T-helper 1 cell (primary cell): Measurements from ENCODE around the gene CCDC24.

Source experiments
- DNase-seq, 5 donors: peaks; one replicate each; pipeline ENCODE4 v3.0.0-alpha.2; 2012 to 2020

Gene CCDC24

DNA sequence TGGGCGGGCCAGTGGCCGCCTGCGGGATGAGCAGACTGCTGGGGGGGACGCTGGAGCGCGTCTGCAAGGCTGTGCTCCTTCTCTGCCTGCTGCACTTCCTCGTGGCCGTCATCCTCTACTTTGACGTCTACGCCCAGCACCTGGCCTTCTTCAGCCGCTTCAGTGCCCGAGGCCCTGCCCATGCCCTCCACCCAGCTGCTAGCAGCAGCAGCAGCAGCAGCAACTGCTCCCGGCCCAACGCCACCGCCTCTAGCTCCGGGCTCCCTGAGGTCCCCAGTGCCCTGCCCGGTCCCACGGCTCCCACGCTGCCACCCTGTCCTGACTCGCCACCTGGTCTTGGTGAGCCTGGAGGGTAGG lies 10.3 kb upstream of the CCDC24 start:
- no peak for DNase-seq

DNA sequence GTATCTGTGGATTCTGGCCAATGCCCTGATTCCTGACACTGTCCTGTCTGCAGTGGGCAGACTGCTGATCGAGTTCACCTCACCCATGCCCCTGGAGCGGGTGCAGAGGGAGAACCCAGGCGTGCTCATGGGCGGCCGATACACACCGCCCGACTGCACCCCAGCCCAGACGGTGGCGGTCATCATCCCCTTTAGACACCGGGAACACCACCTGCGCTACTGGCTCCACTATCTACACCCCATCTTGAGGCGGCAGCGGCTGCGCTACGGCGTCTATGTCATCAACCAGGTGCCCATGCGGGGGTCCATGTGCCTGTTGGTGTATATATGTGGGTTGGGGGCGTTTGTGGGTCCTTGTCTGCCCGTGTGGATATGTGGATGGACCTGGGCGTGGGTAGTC lies 9.8 kb upstream of the CCDC24 start:
- DNase-seq = no peak

DNA sequence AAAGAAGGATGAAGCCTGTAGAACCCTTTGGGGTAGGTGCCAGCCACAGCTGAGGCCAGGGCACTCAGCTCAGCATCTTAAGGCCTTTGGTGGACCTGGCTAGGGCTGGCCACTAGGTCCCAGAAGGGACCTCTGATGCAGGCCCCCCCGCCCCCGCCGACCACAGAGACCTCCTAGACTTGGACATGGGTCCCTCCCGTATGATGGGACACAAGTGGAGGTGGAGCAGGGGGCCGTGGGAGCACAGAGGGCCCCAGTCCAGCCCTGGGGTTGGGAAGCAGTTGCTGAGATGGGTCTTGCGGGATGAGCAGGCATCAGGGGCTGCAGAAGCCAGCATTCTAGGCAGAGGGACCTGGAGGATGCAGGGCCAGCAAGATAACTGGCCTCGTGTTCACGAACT lies 9.2 kb upstream of the CCDC24 start:
- no peak for DNase-seq

DNA sequence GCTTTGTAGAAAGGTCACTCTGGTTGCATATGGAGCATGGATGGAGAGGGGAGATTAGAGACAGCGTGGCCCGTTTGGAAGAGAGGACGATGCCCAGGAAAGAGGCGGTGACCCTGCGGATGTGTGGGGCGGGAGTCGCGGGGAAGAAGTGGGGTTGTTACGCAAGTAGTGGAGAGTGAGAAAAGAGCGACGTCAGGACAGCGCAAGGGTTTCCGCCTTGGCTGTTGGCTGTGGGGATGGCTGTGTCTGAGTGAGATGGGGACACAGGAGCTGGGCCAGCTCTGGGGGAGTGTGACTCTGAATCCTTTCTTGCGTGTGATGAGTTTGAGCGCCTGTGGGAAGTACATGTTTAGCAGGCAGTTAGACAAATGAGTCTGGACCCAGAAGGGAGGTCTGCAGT lies 8.6 kb upstream of the CCDC24 start:
- no peak for DNase-seq

GRCh38 chr1:43983253-43983899 lies 8.0 kb upstream of the CCDC24 start:
- no peak for DNase-seq

DNA sequence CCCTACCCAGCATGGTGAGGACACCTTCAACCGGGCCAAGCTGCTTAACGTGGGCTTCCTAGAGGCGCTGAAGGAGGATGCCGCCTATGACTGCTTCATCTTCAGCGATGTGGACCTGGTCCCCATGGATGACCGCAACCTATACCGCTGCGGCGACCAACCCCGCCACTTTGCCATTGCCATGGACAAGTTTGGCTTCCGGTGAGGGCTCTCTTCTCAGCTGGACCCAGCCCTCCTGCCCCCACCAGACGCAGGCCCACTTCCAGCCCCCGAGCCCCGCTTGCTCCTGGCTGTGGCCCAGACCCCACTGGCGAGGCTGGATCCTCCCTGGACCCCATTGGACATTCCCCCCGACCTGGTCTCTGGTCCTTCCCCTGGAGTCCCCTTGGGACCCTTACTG lies 6.5 kb upstream of the CCDC24 start:
- DNase-seq = no peak

- no peak for DNase-seq
These were observed 5.3 kb upstream of the CCDC24 start for GRCh38 chr1:43985984-43986595.

DNA sequence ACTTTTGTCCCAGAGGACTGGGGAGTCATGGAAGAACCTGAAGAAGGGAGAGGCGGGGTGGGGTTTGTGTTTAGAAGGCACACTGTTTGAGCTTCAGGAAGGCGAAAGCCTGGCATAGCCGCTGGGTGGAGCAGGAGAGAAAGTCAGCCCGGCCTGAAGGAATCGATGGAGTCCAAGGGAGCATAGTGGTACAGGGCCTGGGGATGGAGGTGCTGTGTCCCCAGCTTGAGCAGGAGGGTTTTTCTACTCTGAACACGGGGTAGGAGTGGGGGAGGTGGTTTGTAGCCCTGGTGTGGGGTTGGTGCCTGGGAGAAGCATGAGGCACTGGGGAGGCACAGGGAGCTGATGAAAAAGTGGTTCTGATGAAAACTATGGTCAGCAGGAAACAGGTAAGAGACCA lies 4.7 kb upstream of the CCDC24 start:
- no peak for DNase-seq

- DNase-seq = no peak
These were observed 4.1 kb upstream of the CCDC24 start for GRCh38 chr1:43987159-43987902.

DNA sequence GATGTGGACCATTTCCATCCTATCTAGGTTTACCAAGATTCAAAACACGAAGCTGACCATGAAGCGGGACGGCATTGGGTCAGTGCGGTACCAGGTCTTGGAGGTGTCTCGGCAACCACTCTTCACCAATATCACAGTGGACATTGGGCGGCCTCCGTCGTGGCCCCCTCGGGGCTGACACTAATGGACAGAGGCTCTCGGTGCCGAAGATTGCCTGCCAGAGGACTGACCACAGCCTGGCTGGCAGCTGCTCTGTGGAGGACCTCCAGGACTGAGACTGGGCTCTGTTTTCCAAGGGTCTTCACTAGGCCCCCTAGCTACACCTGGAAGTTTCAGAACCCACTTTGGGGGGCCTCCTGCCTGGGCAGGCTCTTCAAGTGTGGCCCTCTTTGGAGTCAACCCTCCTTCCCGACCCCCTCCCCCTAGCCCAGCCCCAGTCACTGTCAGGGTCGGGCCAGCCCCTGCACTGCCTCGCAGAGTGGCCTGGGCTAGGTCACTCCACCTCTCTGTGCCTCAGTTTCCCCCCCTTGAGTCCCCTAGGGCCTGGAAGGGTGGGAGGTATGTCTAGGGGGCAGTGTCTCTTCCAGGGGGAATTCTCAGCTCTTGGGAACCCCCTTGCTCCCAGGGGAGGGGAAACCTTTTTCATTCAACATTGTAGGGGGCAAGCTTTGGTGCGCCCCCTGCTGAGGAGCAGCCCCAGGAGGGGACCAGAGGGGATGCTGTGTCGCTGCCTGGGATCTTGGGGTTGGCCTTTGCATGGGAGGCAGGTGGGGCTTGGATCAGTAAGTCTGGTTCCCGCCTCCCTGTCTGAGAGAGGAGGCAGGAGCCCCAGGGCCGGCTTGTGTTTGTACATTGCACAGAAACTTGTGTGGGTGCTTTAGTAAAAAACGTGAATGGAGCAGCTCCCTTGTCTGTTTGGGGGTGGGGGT lies 864 bp upstream of the CCDC24 start:
- DNase-seq = no peak

GRCh38 chr1:43991200-43991475 lies 261 bp upstream of the CCDC24 start:
- no peak for DNase-seq

DNA sequence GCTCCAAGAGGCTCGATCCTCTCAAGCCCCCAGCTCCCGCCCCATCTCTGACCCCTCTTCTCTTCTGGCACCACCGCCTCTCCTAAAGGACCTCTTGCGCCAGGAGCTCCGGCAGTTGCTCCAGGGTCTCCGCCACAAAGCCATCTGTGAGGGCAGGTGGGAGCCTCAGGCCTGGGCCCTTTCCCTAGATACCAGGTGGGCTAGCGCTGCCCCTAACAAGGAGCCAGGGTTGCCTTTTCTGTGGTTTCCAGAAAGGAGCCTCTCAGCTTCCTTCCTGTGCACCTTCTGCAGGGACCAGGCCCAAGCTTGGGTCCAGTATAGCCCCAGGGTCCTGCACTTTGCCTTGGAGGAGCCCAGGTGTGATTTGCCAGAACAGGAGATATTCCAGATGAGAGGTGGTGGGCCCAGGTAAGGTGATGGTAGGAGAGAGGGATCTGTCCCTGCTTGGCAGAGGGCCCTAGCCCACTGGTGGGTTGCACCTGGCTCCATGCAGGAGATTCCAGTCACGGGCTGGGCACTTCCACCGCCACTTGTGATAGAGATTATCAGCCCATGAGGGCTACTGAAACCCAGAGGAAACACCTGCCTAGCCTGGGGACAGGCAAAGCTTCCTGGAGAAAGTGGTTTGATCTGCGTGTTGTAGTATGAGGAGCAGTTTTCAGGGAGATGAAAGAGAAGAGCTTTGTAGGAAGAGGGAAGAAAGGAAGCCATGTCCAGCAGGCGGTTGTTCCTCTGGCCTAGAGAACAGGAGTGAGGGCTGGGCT lies 1.0 kb downstream of the CCDC24 start:
- no peak for DNase-seq

GRCh38 chr1:43993206-43993914 lies 2.0 kb downstream of the CCDC24 start:
- DNase-seq = no peak

GRCh38 chr1:43994071-43994470 lies 2.7 kb downstream of the CCDC24 start:
- no peak for DNase-seq

DNA sequence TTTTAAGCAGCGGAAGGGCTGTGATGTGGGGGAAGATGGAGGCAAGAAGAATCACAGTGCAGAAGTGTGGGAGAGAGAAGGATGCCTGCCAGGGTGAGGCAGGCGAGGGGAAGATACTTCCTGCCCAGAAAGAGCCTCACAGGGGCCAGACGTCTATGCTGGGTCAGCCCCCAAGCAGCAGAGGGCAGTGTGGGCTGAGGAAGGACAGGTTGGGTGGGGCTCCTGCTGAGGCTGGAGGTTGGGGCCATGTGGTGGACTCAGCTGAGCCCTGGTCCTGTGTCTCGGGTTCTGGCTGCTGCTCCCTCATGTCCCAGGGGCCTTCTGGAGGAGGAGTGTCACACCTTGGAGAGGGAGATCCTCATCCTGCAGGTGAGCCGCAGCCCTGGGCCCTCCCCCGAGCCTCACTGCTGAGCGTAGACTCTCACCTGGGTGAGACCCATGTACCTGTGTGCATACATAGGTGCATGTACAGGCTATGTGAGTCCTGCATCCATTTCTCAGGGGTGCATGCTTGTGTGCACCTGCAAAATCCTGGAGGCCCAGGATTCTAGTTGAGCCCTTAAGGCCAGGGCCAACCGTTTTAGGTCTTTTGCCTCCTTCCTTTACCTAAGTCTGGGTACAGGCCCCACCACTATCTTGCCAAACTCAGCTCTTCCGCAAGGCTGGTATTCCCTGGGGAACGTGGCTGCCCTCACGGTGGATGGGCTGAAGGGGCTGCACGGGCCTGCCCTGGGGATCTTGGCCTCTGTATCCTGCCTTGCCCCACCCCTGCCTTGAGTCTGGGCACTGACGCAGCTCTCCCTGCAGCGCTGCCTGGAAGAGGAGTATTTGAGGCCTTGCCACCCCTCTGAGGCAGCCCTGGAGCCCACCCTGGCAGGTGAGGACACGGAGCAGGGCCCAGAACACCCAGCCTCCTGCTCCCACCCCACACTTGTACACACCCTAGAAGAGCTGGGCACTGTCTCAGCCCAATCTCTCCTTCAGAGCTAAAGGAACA lies 3.7 kb downstream of the CCDC24 start:
- DNase-seq = no peak

- no peak for DNase-seq
These were observed 4.8 kb downstream of the CCDC24 start for GRCh38 chr1:43995984-43996732.

GRCh38 chr1:43996733-43997115 lies 5.3 kb downstream of the CCDC24 start:
- DNase-seq = no peak

DNA sequence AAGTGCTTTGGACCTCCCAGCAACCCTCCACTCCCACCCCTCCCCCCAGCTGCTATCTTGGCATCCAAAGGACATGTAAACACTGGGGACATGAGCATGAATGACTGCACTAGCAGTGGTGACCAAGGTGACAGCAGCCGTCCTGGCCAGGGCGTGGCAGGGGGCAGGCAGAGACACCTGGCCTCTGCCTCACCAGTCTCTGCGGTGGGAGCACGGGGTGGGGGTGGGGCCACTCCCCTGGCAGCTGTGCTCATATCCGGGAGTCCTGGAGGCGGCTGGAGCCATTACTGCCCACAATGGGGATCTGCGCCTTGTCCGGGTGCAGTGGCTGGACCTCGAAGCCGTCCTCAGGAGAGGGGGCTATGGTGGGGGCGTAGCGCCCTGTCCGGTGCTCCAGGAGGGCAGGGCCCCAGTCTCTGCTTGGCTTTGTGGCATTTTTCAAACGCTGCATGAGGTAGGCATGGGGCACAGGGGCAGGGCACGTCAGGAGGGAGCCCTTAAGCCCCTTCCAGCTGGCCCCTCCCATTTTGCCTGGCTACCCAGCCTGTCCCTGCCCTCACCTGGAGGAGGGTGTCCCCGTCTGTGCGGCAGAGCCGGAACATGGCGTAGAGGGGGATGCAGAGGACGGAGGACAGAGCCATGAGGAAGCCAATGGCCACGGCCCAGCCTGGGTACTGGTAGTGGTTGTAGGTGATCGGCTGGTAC lies 6.0 kb downstream of the CCDC24 start:
- DNase-seq = no peak

DNA sequence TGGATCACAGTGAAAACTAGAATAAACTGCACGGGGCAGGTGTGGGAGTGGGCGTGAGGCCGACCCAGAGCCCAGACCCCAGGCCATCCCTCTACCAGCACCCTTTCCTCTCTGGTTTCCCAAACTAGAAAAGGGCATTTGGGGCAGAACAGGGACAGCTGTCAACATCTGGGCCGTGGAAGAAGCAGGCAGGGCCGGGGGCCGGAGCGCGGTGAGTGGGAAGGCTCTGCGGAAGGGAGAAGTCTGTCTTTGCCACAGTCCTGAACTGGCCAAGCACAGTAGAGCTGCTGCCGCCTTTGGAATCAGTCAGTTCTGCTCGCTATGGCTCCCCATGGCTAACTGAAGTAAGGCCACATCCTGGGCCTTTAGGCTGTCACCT lies 6.6 kb downstream of the CCDC24 start:
- no peak for DNase-seq
